CD4-positive, alpha-beta T cell treated with Interleukin-2 at 100 ng/mL for 4 hours (primary cell): ENCODE data around the gene PPIL4.

Experiments used
- DNase-seq: peaks from one replicate; pipeline ENCODE4 v3.0.0-alpha.2; 2020; ENCODE audit warnings: low spot score

The PPIL4 gene

GRCh38 chr6:149458806-149459205 lies 87.0 kb downstream of the PPIL4 start:
- DNase-seq = no peak

- DNase-seq = no peak
Measured at GRCh38 chr6:149458196-149458595, 87.6 kb downstream of the PPIL4 start.

GRCh38 chr6:149457316-149457884 lies 88.4 kb downstream of the PPIL4 start:
- DNase-seq = no peak

GRCh38 chr6:149456311-149457021 lies 89.4 kb downstream of the PPIL4 start:
- no peak for DNase-seq

GRCh38 chr6:149455031-149455732 lies 90.7 kb downstream of the PPIL4 start:
- no peak for DNase-seq
